Fibroblast of villous mesenchyme (primary cell): ENCODE measurements around the gene MRPL2. TPM values are rescaled to one million over a fixed set of nuclear protein-coding genes. Genes with fewer than 3 reads are reported as not detected.

Experiments used
- DNase-seq: peaks from one replicate; pipeline ENCODE4 v3.0.0-alpha.2; 2010; ENCODE audit warnings: low read depth
- H3K4me3 ChIP-seq: 2 replicates; pipeline ENCODE4 v1.5.1; 2011; ENCODE audit warnings: low read depth, mild to moderate bottlenecking, low read length
- total RNA-seq: library from RNA; depleted of rRNA; stranded (reverse); fragments of >200 nt; gene quantifications from 2 replicates; pipeline ENCODE4 v1.2.3, GENCODE V29; 2012
- TF ChIP-seq, protein P1 (sequence below): IDR thresholded peaks from 2 replicates; pipeline ENCODE4 v1.5.1; 2012; ENCODE audit warnings: low read depth, mild to moderate bottlenecking, low read length; ENCODE audit not compliant: insufficient read depth

The MRPL2 gene
- total RNA-seq, 1 donor: 20.7 TPM

DNA sequence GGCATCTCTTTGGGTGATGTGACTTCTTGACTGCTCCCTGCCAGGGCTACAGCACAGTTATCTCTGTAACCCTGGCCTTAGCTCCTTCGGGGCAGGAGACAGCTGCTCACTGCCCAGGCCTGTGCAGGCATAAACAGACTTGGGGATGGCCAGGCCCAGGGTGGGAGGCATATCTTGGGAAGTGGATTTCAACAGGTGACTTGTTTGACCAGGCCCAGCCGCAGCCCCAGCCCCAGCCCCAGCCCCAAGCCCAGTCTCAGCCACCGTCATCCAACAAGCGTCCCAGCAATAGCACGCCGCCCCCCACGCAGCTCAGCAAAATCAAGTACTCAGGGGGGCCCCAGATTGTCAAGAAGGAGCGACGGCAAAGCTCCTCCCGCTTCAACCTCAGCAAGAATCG is 53.0 kb downstream of the MRPL2 start:
- no peak for DNase-seq
- TF ChIP-seq, protein P1, sequence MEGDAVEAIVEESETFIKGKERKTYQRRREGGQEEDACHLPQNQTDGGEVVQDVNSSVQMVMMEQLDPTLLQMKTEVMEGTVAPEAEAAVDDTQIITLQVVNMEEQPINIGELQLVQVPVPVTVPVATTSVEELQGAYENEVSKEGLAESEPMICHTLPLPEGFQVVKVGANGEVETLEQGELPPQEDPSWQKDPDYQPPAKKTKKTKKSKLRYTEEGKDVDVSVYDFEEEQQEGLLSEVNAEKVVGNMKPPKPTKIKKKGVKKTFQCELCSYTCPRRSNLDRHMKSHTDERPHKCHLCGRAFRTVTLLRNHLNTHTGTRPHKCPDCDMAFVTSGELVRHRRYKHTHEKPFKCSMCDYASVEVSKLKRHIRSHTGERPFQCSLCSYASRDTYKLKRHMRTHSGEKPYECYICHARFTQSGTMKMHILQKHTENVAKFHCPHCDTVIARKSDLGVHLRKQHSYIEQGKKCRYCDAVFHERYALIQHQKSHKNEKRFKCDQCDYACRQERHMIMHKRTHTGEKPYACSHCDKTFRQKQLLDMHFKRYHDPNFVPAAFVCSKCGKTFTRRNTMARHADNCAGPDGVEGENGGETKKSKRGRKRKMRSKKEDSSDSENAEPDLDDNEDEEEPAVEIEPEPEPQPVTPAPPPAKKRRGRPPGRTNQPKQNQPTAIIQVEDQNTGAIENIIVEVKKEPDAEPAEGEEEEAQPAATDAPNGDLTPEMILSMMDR: no peak
- no peak overlapping the region for H3K4me3 ChIP-seq

DNA sequence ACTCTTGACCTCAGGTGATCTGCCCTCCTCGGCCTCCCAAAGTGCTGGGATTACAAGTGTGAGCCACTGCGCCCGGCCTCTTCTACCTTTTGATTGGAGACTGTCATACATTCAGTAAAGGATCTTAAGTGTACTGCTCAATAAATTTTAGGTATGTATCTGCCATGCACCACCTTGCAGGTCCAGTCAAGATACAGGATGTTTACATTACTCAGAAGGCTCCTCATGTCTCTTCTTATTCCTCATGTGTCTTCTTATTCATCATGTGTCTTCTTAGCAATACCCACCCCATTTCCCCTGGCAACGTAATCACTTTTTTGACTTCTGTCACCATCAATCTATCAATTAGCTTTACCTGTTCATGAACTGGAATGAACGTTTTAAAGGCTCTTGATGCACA is 53.4 kb downstream of the MRPL2 start:
- TF ChIP-seq, protein P1: no peak
- DNase-seq: no peak
- no peak overlapping the region for H3K4me3 ChIP-seq

Other genes starting within 250 kb of the MRPL2 start
- gene RPL7L1, start 179.8 kb downstream of the MRPL2 start, total RNA-seq: 117 and 157 TPM in 2 replicates
- not detected in 2 replicates for gene PTCRA, start 143.4 kb downstream of the MRPL2 start, total RNA-seq
- 26.7 and 36.7 TPM in 2 replicates for gene CNPY3, start 130.0 kb downstream of the MRPL2 start, total RNA-seq
- 0.32 TPM in 1 of 2 replicates, not detected in the other for gene GNMT, start 98.7 kb downstream of the MRPL2 start, total RNA-seq
- 26.4 and 41.0 TPM in 2 replicates for gene PEX6, start 80.3 kb downstream of the MRPL2 start, total RNA-seq
- gene PPP2R5D, start 74.9 kb downstream of the MRPL2 start, total RNA-seq: 34.8 and 47.5 TPM in 2 replicates
- 60.0 and 68.9 TPM in 2 replicates for gene MEA1, start 45.5 kb downstream of the MRPL2 start, total RNA-seq
- 92.1 and 93.3 TPM in 2 replicates for gene KLHDC3, start 45.2 kb downstream of the MRPL2 start, total RNA-seq
- gene RRP36, start 37.8 kb downstream of the MRPL2 start, total RNA-seq: 114 and 125 TPM in 2 replicates
- 46.1 and 54.8 TPM in 2 replicates for gene CUL7, start 5.6 kb downstream of the MRPL2 start, total RNA-seq
- 16.0 and 16.1 TPM in 2 replicates for gene KLC4, start 197 bp upstream of the MRPL2 start, total RNA-seq
- 191 and 199 TPM in 2 replicates for gene PTK7, start 16.9 kb upstream of the MRPL2 start, total RNA-seq
- gene SRF, start 111.8 kb upstream of the MRPL2 start, total RNA-seq: 36.4 and 43.6 TPM in 2 replicates
- 23.3 and 27.7 TPM in 2 replicates for gene CUL9, start 122.8 kb upstream of the MRPL2 start, total RNA-seq
- gene DNPH1, start 170.0 kb upstream of the MRPL2 start, total RNA-seq: 21.6 and 41.9 TPM in 2 replicates
- gene TTBK1, start 184.0 kb upstream of the MRPL2 start, total RNA-seq: not detected in 2 replicates
- not detected in 2 replicates for gene SLC22A7, start 238.8 kb upstream of the MRPL2 start, total RNA-seq
- not detected in 2 replicates for gene CRIP3, start 249.4 kb upstream of the MRPL2 start, total RNA-seq